OCI-M2 (cell line): Measurements from ENCODE around the gene BMI1.
"Not testable (repeated sequence)": the region's sequence is repeated elsewhere in the genome, so short reads cannot be mapped to it uniquely, and the experiment has no call there.

ENCODE experiments used
- DNase-seq: peaks from one replicate; lab custom pipeline; 2025; ENCODE audit not compliant: unreplicated experiment; lab: John Stamatoyannopoulos, UW

Gene BMI1

GRCh38 chr10:22320591-22321155 lies at the start of gene BMI1:
BMI1 (plus strand) TSS chr10:22321099; CDS start chr10:22326450, 5,351 bp downstream.
- DNase-seq, result no peak

GRCh38 chr10:22271786-22272185 lies 49.1 kb upstream of the BMI1 start:
- no peak for DNase-seq

GRCh38 chr10:22278441-22278782 lies 42.5 kb upstream of the BMI1 start:
- DNase-seq, result no peak

GRCh38 chr10:22280078-22280477 lies 40.8 kb upstream of the BMI1 start:
- DNase-seq, result no peak

GRCh38 chr10:22285130-22285529 lies 35.8 kb upstream of the BMI1 start:
- no peak for DNase-seq

GRCh38 chr10:22293747-22294404 lies 27.0 kb upstream of the BMI1 start:
- no peak for DNase-seq

- no peak for DNase-seq
Measured at GRCh38 chr10:22294694-22295093, 26.2 kb upstream of the BMI1 start.

GRCh38 chr10:22301193-22301592 lies 19.7 kb upstream of the BMI1 start:
- no peak for DNase-seq

- no peak for DNase-seq
Measured at GRCh38 chr10:22303461-22303860, 17.4 kb upstream of the BMI1 start.

GRCh38 chr10:22305721-22306120 lies 15.2 kb upstream of the BMI1 start:
- no peak for DNase-seq

GRCh38 chr10:22308390-22308789 lies 12.5 kb upstream of the BMI1 start:
- no peak for DNase-seq

GRCh38 chr10:22309180-22310000 lies 11.5 kb upstream of the BMI1 start:
- DNase-seq, result no peak

GRCh38 chr10:22310012-22310411 lies 10.9 kb upstream of the BMI1 start:
- not testable (repeated sequence) for DNase-seq

GRCh38 chr10:22310928-22311327 lies 10.0 kb upstream of the BMI1 start:
- no peak for DNase-seq

GRCh38 chr10:22314852-22315251 lies 6.0 kb upstream of the BMI1 start:
- no peak for DNase-seq

- DNase-seq, result no peak
Measured at GRCh38 chr10:22315455-22316285, 5.2 kb upstream of the BMI1 start.

- DNase-seq, result peak; percentile 71
Measured at GRCh38 chr10:22316286-22317075, 4.4 kb upstream of the BMI1 start, which contains the start of gene COMMD3. COMMD3 (plus strand) TSS chr10:22316388; CDS start chr10:22316418, 30 bp downstream.

GRCh38 chr10:22317076-22317370 lies 3.9 kb upstream of the BMI1 start:
- no peak for DNase-seq

GRCh38 chr10:22317771-22318565 lies 2.9 kb upstream of the BMI1 start:
- no peak for DNase-seq

GRCh38 chr10:22318772-22319171 lies 2.1 kb upstream of the BMI1 start:
- DNase-seq, result no peak
